ENCODE measurements around the gene NEMP2.

The NEMP2 gene

GRCh38 chr2:190515687-190516086 is 18.8 kb downstream of the NEMP2 start:
- Histone ChIP-seq H3K27me3 (ENCODE audit: insufficient read depth, low read depth) (no peaks in the 10 kb centered on the region), H3K27ac (peak overlapping the region; percentile 46), H3K79me2 (ENCODE audit: insufficient read depth, low read depth) (no peaks in the 10 kb centered on the region), H3K4me2 (peak overlapping the region; percentile 71), H2AFZ (ENCODE audit: low read depth) (no peak overlapping the region), H3K9ac (no peak overlapping the region), H3K4me1 (ENCODE audit: low read depth, poor library complexity, severe bottlenecking) (peaks cover 24% of the 10 kb centered on the region), H4K20me1 (ENCODE audit: insufficient read depth) (no peaks in the 10 kb centered on the region), H3K4me3 (IDR thresholded peaks at IDR 0.05; ENCODE audit: insufficient read depth, low read depth, low read length) (no peak overlapping the region), H3K36me3 (ENCODE audit: insufficient read depth) (no peaks in the 10 kb centered on the region)
- no peak for TF ChIP-seq CTCF (conservative IDR thresholded peaks at IDR 0.05; ENCODE audit: low read depth, low read length)

- H3K27me3 ChIP-seq (ENCODE audit: insufficient read depth, low read depth): no peaks in the 10 kb centered on the region
- no peak overlapping the region for H3K9ac ChIP-seq
- H4K20me1 ChIP-seq (ENCODE audit: insufficient read depth): no peaks in the 10 kb centered on the region
- no peaks in the 10 kb centered on the region for H3K36me3 ChIP-seq (ENCODE audit: insufficient read depth)
- no peak overlapping the region for H2AFZ ChIP-seq (ENCODE audit: low read depth)
- H3K27ac ChIP-seq: no peak overlapping the region
- TF ChIP-seq CTCF (conservative IDR thresholded peaks at IDR 0.05; ENCODE audit: low read depth, low read length): no peak
- H3K4me2 ChIP-seq: no peak overlapping the region
- peaks cover 24% of the 10 kb centered on the region for H3K4me1 ChIP-seq (ENCODE audit: low read depth, poor library complexity, severe bottlenecking)
- H3K4me3 ChIP-seq (IDR thresholded peaks at IDR 0.05; ENCODE audit: insufficient read depth, low read depth, low read length): no peak overlapping the region
- no peaks in the 10 kb centered on the region for H3K79me2 ChIP-seq (ENCODE audit: insufficient read depth, low read depth)
Observed at GRCh38 chr2:190514676-190515075, 19.8 kb downstream of the NEMP2 start.

- H3K9ac ChIP-seq: no peak overlapping the region
- no peaks in the 10 kb centered on the region for H4K20me1 ChIP-seq (ENCODE audit: insufficient read depth)
- no peak for TF ChIP-seq CTCF (conservative IDR thresholded peaks at IDR 0.05; ENCODE audit: low read depth, low read length)
- no peak overlapping the region for H3K4me3 ChIP-seq (IDR thresholded peaks at IDR 0.05; ENCODE audit: insufficient read depth, low read depth, low read length)
- no peaks in the 10 kb centered on the region for H3K36me3 ChIP-seq (ENCODE audit: insufficient read depth)
- H3K79me2 ChIP-seq (ENCODE audit: insufficient read depth, low read depth): no peaks in the 10 kb centered on the region
- no peaks in the 10 kb centered on the region for H3K27me3 ChIP-seq (ENCODE audit: insufficient read depth, low read depth)
- H3K27ac ChIP-seq: no peak overlapping the region
- peaks cover 24% of the 10 kb centered on the region for H3K4me1 ChIP-seq (ENCODE audit: low read depth, poor library complexity, severe bottlenecking)
- H2AFZ ChIP-seq (ENCODE audit: low read depth): no peak overlapping the region
- no peak overlapping the region for H3K4me2 ChIP-seq
Observed at GRCh38 chr2:190513877-190514276, 20.6 kb downstream of the NEMP2 start.

- Histone ChIP-seq H3K4me3 (IDR thresholded peaks at IDR 0.05; ENCODE audit: insufficient read depth, low read depth, low read length) (no peak overlapping the region), H3K79me2 (ENCODE audit: insufficient read depth, low read depth) (no peaks in the 10 kb centered on the region), H3K27ac (no peak overlapping the region), H4K20me1 (ENCODE audit: insufficient read depth) (no peaks in the 10 kb centered on the region), H3K9ac (no peak overlapping the region), H3K36me3 (ENCODE audit: insufficient read depth) (no peaks in the 10 kb centered on the region), H3K4me1 (ENCODE audit: low read depth, poor library complexity, severe bottlenecking) (peaks cover 24% of the 10 kb centered on the region), H3K4me2 (no peak overlapping the region), H2AFZ (ENCODE audit: low read depth) (no peak overlapping the region), H3K27me3 (ENCODE audit: insufficient read depth, low read depth) (no peaks in the 10 kb centered on the region)
- TF ChIP-seq CTCF (conservative IDR thresholded peaks at IDR 0.05; ENCODE audit: low read depth, low read length): no peak
Observed at GRCh38 chr2:190512539-190513095, 21.9 kb downstream of the NEMP2 start.
